Measurements from ENCODE around the gene PLEKHG1. TPM values are rescaled to one million over a fixed set of nuclear protein-coding genes. Genes with fewer than 3 reads are reported as not detected.

Gene PLEKHG1
- 4.5 and 6.3 TPM in 2 replicates for total RNA-seq

GRCh38 chr6:150599199-150600009 is at the start of gene PLEKHG1:
Gene PLEKHG1 (plus strand): TSS chr6:150599885. CDS start chr6:150733682, 133,797 bp downstream.

Other genes starting within 250 kb of the PLEKHG1 start
- gene IYD, start 230.9 kb upstream of the PLEKHG1 start, total RNA-seq = not detected in 2 replicates

Measured in smooth muscle cell of trachea (primary cell).